ENCODE measurements around the gene IVD.

GRCh38 chr15:40451527-40452158 is 46.0 kb downstream of the IVD start:
- TF ChIP-seq CTCF (conservative IDR thresholded peaks at IDR 0.05; ENCODE audit: low read length) (no peak), EZH2phosphoT487 (IDR thresholded peaks at IDR 0.05; ENCODE audit: borderline replicate concordance) (no peak)
